Brain pericyte (primary cell): ENCODE data around the gene ATG7.
A peak's percentile ranks its signal among the peaks of the same experiment; 100 is the strongest.
"Not testable (repeated sequence)": the region's sequence is repeated elsewhere in the genome, so short reads cannot be mapped to it uniquely, and the experiment has no call there.

Source experiments
- DNase-seq: peaks from one replicate; pipeline ENCODE4 v3.0.0-alpha.2; 2012; ENCODE audit warnings: low read depth, low spot score

Gene ATG7

DNA sequence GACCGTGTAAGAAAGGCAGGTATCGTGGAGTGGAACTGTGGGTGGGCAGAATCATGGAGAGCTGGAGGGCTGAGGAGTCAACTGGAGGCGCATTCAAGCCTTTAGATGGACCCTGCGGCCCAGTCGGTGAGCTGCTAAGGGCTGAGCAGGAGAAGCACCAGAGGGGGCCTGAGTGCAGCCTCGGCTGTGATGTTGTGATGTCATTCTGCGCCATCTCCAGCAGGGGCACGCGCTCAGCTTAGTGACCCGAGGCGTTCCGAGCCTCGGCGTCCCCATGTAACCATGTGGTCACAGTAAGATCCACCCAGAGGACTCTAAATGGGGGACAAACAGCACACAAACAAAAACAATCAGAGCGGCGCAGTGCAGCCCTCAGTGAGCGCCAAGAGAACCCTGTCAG is 294.7 kb downstream of the ATG7 start:
- DNase-seq: no peak

DNA sequence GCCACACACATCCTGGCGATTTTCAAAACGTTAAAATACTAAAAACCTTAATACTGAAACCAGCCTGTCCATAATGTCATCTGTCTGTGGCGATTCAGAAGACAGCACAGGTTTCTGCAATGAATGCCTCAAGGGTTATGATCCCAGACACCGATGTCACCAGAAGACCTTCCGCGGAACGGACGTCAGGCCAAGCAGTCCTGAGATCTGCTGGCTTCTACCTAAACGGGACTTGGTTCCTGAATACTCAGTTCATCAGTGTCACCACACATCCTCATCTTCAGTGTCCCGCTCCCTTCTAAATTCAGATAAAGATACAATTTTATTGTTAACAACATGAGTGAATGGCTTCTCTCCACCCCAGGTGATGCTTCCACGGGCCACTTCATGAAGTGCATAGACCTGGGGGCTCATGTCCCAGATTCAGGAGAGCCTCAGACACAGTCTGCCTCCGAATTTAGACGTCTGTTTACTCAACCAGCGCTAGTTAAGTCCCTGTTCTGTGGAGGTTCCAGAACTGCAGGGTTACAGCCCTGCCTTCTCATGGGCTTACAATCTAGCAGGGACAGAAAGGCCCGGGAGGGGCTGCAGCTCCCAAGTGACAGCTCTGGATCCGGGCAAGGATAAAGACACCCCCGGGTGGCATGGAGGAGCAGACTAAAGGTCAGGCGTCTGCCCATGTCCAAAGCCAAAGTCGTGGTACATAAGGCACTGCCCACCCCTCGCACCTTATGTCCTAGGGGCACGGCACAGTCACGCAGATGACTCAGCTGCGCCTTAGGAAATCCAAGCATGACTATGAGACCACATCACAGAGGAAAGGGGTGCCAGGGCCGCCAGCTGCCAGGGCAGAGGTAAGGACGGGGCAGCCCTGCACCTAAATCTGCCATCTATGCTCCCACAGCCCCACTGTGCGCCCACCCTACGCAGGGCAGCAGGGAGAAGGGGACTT is 295.6 kb downstream of the ATG7 start:
- no peak for DNase-seq

- no peak for DNase-seq
Observed at GRCh38 chr3:11568503-11569155, 296.4 kb downstream of the ATG7 start.

DNA sequence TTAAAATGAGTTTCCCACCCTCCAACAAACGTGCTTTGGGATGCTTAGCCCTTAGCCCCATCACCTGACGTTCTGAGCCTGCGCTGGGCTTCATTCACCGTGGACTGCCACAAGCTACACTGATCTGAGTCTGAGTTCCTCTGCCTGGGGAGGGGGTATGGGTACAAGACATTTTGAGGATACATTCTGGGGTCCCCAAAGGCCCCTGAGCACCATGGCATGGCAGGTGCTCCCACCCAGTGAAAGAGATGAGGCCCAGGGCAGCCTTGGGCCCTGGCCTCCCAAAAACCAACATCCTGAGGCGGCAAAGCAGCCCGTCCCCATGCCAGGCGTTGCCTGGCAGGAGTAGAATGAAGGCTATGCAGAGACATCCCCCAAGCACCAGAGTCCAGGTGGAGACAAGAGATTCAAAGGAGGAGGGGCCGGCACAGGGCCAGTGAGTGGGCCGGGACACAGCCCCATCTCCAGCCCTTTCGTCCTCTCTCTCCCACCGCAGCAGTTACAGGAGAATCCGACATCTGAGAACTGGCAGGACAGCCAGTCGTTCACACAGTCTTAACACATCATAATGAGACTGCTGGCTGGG is 297.1 kb downstream of the ATG7 start:
- no peak for DNase-seq

DNA sequence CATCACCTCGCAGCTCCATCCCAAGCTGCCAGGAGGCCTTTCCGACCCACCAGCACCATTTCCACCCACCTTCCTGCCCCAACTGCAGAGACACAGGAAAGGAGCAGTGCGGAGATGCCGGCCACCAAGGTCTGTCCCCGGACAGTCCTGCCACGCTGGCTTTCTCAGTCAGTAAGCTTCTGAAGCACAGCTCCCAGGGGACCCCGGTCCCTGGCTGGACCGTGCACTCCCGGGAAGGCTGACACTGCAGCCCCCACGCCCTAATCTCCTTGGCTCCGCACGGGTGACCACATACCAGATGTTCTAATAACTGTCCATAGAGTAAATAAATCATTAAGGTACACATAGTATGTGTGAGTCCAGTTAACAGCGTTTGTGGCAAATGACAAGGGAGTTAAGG is 298.1 kb downstream of the ATG7 start:
- DNase-seq: no peak

GRCh38 chr3:11570789-11571495 is 298.7 kb downstream of the ATG7 start:
- DNase-seq: no peak

- not testable (repeated sequence) for DNase-seq
Observed at GRCh38 chr3:11572660-11573059, 300.5 kb downstream of the ATG7 start.

- DNase-seq: no peak
Observed at GRCh38 chr3:11574981-11575669, 302.9 kb downstream of the ATG7 start.

DNA sequence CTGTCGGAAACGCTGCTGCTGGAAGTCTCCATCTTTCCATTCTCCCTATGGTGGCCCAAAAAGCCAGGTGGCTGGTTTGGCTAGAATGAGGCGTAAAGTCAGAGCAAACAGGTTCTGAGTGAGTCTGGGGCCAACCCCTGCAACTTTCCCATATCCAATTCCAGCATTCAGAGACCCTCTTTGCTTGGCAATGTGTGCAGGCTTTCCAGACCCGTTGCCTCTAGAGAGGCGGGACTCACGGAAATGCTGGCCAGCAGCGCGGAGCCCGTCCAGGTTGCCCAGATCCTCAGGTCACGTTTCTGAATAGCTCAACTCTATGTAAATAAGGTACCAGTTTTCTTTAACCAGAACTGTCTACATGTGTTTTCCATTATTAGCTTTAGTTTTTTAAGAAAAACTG is 303.5 kb downstream of the ATG7 start:
- DNase-seq: no peak

GRCh38 chr3:11576453-11576852 is 304.3 kb downstream of the ATG7 start:
- DNase-seq: no peak

GRCh38 chr3:11578169-11578568 is 306.0 kb downstream of the ATG7 start:
- DNase-seq: no peak

GRCh38 chr3:11580645-11581044 is 308.4 kb downstream of the ATG7 start:
- DNase-seq: no peak

DNA sequence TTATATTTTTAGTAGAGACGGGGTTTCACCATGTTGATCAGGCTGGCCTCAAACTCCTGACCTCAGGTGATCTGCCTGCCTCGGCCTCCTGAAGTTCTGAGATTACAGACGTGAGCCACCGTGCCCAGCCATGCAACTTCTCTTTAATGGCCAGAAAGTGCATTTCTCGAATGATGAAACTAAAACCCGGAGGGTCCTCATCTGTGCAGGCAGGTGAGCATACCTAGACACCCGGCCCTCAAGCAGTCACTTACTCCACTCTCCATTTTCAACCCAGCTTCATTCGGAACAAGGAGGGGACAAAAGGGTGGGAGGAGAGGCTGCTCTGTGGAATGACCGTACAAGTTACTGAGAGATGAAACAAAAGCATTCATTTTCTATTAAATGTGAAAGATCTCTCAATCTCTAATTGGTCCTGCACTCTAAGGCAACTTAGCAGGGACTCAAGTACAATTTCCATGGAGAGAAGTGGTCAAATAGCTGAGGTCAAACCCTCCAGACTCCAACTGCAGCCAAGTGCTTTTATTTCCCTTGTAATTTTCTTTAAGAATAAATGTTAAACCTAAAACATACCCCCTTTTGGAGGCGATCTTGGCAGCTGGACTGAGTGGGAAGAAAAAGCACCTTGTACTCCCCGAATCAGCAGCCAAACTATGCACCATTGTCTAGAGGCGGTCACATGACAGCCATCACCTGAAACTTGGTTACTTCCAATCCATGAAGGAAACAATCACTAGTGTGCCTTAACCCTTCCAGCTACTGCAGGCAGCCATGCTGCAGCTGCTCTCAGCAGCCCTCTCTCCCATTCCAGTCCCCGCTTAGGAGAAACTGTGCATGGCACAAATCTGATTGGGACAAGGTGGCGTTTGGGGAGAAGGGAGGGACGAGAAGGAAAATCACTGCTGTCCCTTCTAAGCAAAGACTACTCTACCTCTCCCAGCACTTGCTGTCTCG is 309.3 kb downstream of the ATG7 start:
- DNase-seq: no peak

- peak; percentile 90 for DNase-seq
Observed at GRCh38 chr3:11582191-11582968, 310.2 kb downstream of the ATG7 start.

- DNase-seq: no peak
Observed at GRCh38 chr3:11583235-11583634, 311.0 kb downstream of the ATG7 start.

- no peak for DNase-seq
Observed at GRCh38 chr3:11583638-11584046, 311.4 kb downstream of the ATG7 start.

- no peak for DNase-seq
Observed at GRCh38 chr3:11584570-11584969, 312.4 kb downstream of the ATG7 start.

- no peak for DNase-seq
Observed at GRCh38 chr3:11587766-11588165, 315.6 kb downstream of the ATG7 start.

- DNase-seq: no peak
Observed at GRCh38 chr3:11588338-11588737, 316.1 kb downstream of the ATG7 start.
